Measurements from ENCODE around the gene PSMG4. TPM values are rescaled to one million over a fixed set of nuclear protein-coding genes. Genes with fewer than 3 reads are reported as not detected.
A peak's percentile ranks its signal among the peaks of the same experiment; 100 is the strongest.

Gene PSMG4
- total and polyA plus RNA-seq, 8 donors = 10.6 to 40.5 (median 17.4) TPM

- H3K4me1 ChIP-seq = peaks cover 3 to 12% (median 12%) of the 10 kb centered on the region in 3 donors
- ATAC-seq (peak; percentile 23 to 64 (median 38)), DNase-seq (peak in 5 of 6 donors; percentile 31 to 78 (median 54)), FAIRE-seq (no peak)
- no peak for TF ChIP-seq CTCF (IDR thresholded peaks at IDR 0.05)
- H3K36me3 ChIP-seq = no peaks in the 10 kb centered on the region
- peak within 1 kb of the TSS; percentile 21 to 67 (median 41) for H3K4me3 ChIP-seq
- intact Hi-C loops (cut with DNase I) = no loop called here
- H3K27me3 ChIP-seq = no peaks in the 10 kb centered on the region
- H3K27ac ChIP-seq = no peak within 1 kb of the TSS
- H3K9me3 ChIP-seq = no peaks in the 10 kb centered on the region
- WGBS, 2 donors = 1% methylated on average over 64 to 66 of the region's 66 CpGs
Measured at GRCh38 chr6:3227363-3228045, 31.2 kb upstream of the PSMG4 start, which contains the start of gene TUBB2B. TUBB2B (minus strand) TSS chr6:3227653; CDS start chr6:3227543, 110 bp downstream.

GRCh38 chr6:3228046-3228671 is 30.6 kb upstream of the PSMG4 start:
- H3K36me3 ChIP-seq = no peaks in the 10 kb centered on the region
- FAIRE-seq (no peak), ATAC-seq (peak; percentile 35 to 48 (median 42)), DNase-seq (peak in 4 of 6 donors; percentile 44 to 73 (median 52))
- H3K4me1 ChIP-seq = peaks cover 3 to 12% (median 12%) of the 10 kb centered on the region in 3 donors
- H3K27me3 ChIP-seq = no peaks in the 10 kb centered on the region
- intact Hi-C loops (cut with DNase I) = no loop called here
- peak overlapping the region; percentile 21 to 67 (median 41) for H3K4me3 ChIP-seq
- WGBS, 2 donors = 8% methylated on average over 38 of the region's 38 CpGs
- no peaks in the 10 kb centered on the region for H3K9me3 ChIP-seq
- TF ChIP-seq CTCF (IDR thresholded peaks at IDR 0.05) = no peak
- H3K27ac ChIP-seq = no peak overlapping the region

- ATAC-seq = no peak
- TF ChIP-seq CTCF (IDR thresholded peaks at IDR 0.05) = no peak
- Histone ChIP-seq H3K36me3 (no peaks in the 10 kb centered on the region), H3K27ac (no peak overlapping the region), H3K9me3 (no peaks in the 10 kb centered on the region), H3K4me1 (peaks cover 3 to 12% (median 12%) of the 10 kb centered on the region in 3 donors), H3K4me3 (peak overlapping the region in 2 of 4 donors; percentile 54 to 67), H3K27me3 (no peaks in the 10 kb centered on the region)
- 31 to 34% methylated on average over 62 of the region's 62 CpGs for WGBS, 2 donors
- intact Hi-C loops (cut with DNase I) = no loop called here
- no peak for DNase-seq
- FAIRE-seq = no peak
Measured at GRCh38 chr6:3228771-3229565, 29.8 kb upstream of the PSMG4 start.

GRCh38 chr6:3229566-3230178 is 29.1 kb upstream of the PSMG4 start:
- ATAC-seq (no peak), DNase-seq (no peak), FAIRE-seq (no peak)
- Histone ChIP-seq H3K27me3 (no peaks in the 10 kb centered on the region), H3K9me3 (no peaks in the 10 kb centered on the region), H3K36me3 (no peaks in the 10 kb centered on the region), H3K4me1 (peaks cover 3 to 12% (median 12%) of the 10 kb centered on the region in 3 donors), H3K27ac (no peak overlapping the region), H3K4me3 (no peak overlapping the region)
- intact Hi-C loops (cut with DNase I) = no loop called here
- 33 to 43% methylated on average over 28 of the region's 28 CpGs for WGBS, 2 donors
- no peak for TF ChIP-seq CTCF (IDR thresholded peaks at IDR 0.05)

Measured in pancreas (tissue), 10 donors.